ENCODE data around the gene ATP1A2. TPM values are rescaled to one million over a fixed set of nuclear protein-coding genes. Genes with fewer than 3 reads are reported as not detected.
A peak's percentile ranks its signal among the peaks of the same experiment; 100 is the strongest.

Gene ATP1A2
- total and polyA plus RNA-seq, 2 donors: 13.2 to 41.5 TPM

GRCh38 chr1:160080381-160081100, 35.0 kb upstream of the ATP1A2 start:
- Histone ChIP-seq H3K4me3 (ENCODE audit: low read depth, low read length) (no peak overlapping the region), H3K4me1 (ENCODE audit: insufficient read depth) (peaks cover 2% of the 10 kb centered on the region), H3K36me3 (ENCODE audit: insufficient read depth) (no peaks in the 10 kb centered on the region), H3K27ac (ENCODE audit: low read depth) (no peak overlapping the region)
- DNase-seq (ENCODE audit: extremely low spot score): no peak
- 58% methylated on average over 6 of the region's 6 CpGs for WGBS

- no peak for DNase-seq (ENCODE audit: extremely low spot score)
- no peaks in the 10 kb centered on the region for H3K36me3 ChIP-seq (ENCODE audit: insufficient read depth)
- no peak within 1 kb of the TSS for H3K4me3 ChIP-seq (ENCODE audit: low read depth, low read length)
- H3K27ac ChIP-seq (ENCODE audit: low read depth): no peak within 1 kb of the TSS
- peaks cover 2% of the 10 kb centered on the region for H3K4me1 ChIP-seq (ENCODE audit: insufficient read depth)
- 20% methylated on average over 14 of the region's 14 CpGs for WGBS
Measured at GRCh38 chr1:160081261-160081936, 34.2 kb upstream of the ATP1A2 start, which contains the start of gene KCNJ9. Gene KCNJ9 (plus strand): TSS chr1:160081538. CDS start chr1:160084031, 2,493 bp downstream.

GRCh38 chr1:160082487-160082886, 33.1 kb upstream of the ATP1A2 start:
- Histone ChIP-seq H3K4me1 (ENCODE audit: insufficient read depth) (peaks cover 2% of the 10 kb centered on the region), H3K27ac (ENCODE audit: low read depth) (no peak overlapping the region), H3K36me3 (ENCODE audit: insufficient read depth) (no peaks in the 10 kb centered on the region), H3K4me3 (ENCODE audit: low read depth, low read length) (no peak overlapping the region)
- no peak for DNase-seq (ENCODE audit: extremely low spot score)
- WGBS: 53% methylated on average over 2 of the region's 2 CpGs

GRCh38 chr1:160082926-160083325, 32.6 kb upstream of the ATP1A2 start:
- no peak for DNase-seq (ENCODE audit: extremely low spot score)
- WGBS: 60% methylated on average over 3 of the region's 3 CpGs
- Histone ChIP-seq H3K36me3 (ENCODE audit: insufficient read depth) (no peaks in the 10 kb centered on the region), H3K4me3 (ENCODE audit: low read depth, low read length) (no peak overlapping the region), H3K4me1 (ENCODE audit: insufficient read depth) (peaks cover 2% of the 10 kb centered on the region), H3K27ac (ENCODE audit: low read depth) (no peak overlapping the region)

GRCh38 chr1:160083968-160084770, 31.4 kb upstream of the ATP1A2 start:
- Histone ChIP-seq H3K4me1 (ENCODE audit: insufficient read depth) (peaks cover 2% of the 10 kb centered on the region), H3K4me3 (ENCODE audit: low read depth, low read length) (peak overlapping the region; percentile 38), H3K36me3 (ENCODE audit: insufficient read depth) (peaks cover 2% of the 10 kb centered on the region), H3K27ac (ENCODE audit: low read depth) (no peak overlapping the region)
- WGBS: 19% methylated on average over 96 of the region's 96 CpGs
- no peak for DNase-seq (ENCODE audit: extremely low spot score)

- peaks cover 2% of the 10 kb centered on the region for H3K4me1 ChIP-seq (ENCODE audit: insufficient read depth)
- H3K4me3 ChIP-seq (ENCODE audit: low read depth, low read length): no peak overlapping the region
- no peak overlapping the region for H3K27ac ChIP-seq (ENCODE audit: low read depth)
- 81% methylated on average over 30 of the region's 30 CpGs for WGBS
- H3K36me3 ChIP-seq (ENCODE audit: insufficient read depth): peaks cover 2% of the 10 kb centered on the region
- no peak for DNase-seq (ENCODE audit: extremely low spot score)
Measured at GRCh38 chr1:160084771-160085321, 30.7 kb upstream of the ATP1A2 start.

- H3K27ac ChIP-seq (ENCODE audit: low read depth): no peak overlapping the region
- H3K36me3 ChIP-seq (ENCODE audit: insufficient read depth): peaks cover 2% of the 10 kb centered on the region
- no peak overlapping the region for H3K4me3 ChIP-seq (ENCODE audit: low read depth, low read length)
- WGBS: 53% methylated on average over 19 of the region's 19 CpGs
- peaks cover 2% of the 10 kb centered on the region for H3K4me1 ChIP-seq (ENCODE audit: insufficient read depth)
- no peak for DNase-seq (ENCODE audit: extremely low spot score)
Measured at GRCh38 chr1:160085686-160086455, 29.7 kb upstream of the ATP1A2 start.

- H3K27ac ChIP-seq (ENCODE audit: low read depth): no peak overlapping the region
Measured at GRCh38 chr1:160086456-160086892, 29.1 kb upstream of the ATP1A2 start.

GRCh38 chr1:160087118-160087662, 28.4 kb upstream of the ATP1A2 start:
- 92% methylated on average over 12 of the region's 12 CpGs for WGBS
- H3K36me3 ChIP-seq (ENCODE audit: insufficient read depth): peaks cover 2% of the 10 kb centered on the region
- no peak overlapping the region for H3K4me3 ChIP-seq (ENCODE audit: low read depth, low read length)
- no peak for DNase-seq (ENCODE audit: extremely low spot score)
- peaks cover 2% of the 10 kb centered on the region for H3K4me1 ChIP-seq (ENCODE audit: insufficient read depth)
- no peak overlapping the region for H3K27ac ChIP-seq (ENCODE audit: low read depth)

More at GRCh38 chr1:160086456-160086892, 29.1 kb upstream of the ATP1A2 start:
- no peak overlapping the region for H3K4me3 ChIP-seq (ENCODE audit: low read depth, low read length)
- 71% methylated on average over 5 of the region's 5 CpGs for WGBS
- DNase-seq (ENCODE audit: extremely low spot score): no peak
- H3K36me3 ChIP-seq (ENCODE audit: insufficient read depth): peaks cover 2% of the 10 kb centered on the region
- H3K4me1 ChIP-seq (ENCODE audit: insufficient read depth): peaks cover 2% of the 10 kb centered on the region

- no peak overlapping the region for H3K27ac ChIP-seq (ENCODE audit: low read depth)
- H3K4me3 ChIP-seq (ENCODE audit: low read depth, low read length): no peak overlapping the region
- no peak for DNase-seq (ENCODE audit: extremely low spot score)
- no peaks in the 10 kb centered on the region for H3K4me1 ChIP-seq (ENCODE audit: insufficient read depth)
- 90% methylated on average over 3 of the region's 3 CpGs for WGBS
- peaks cover 2% of the 10 kb centered on the region for H3K36me3 ChIP-seq (ENCODE audit: insufficient read depth)
Measured at GRCh38 chr1:160089883-160090282, 25.7 kb upstream of the ATP1A2 start.

GRCh38 chr1:160090760-160091159, 24.8 kb upstream of the ATP1A2 start:
- whole genome bisulfite sequencing: 91% methylated on average over 4 of the region's 4 CpGs
- H3K36me3 ChIP-seq (ENCODE audit: insufficient read depth): peaks cover 2% of the 10 kb centered on the region
- no peak overlapping the region for H3K4me3 ChIP-seq (ENCODE audit: low read depth, low read length)
- no peak overlapping the region for H3K27ac ChIP-seq (ENCODE audit: low read depth)
- no peak for DNase-seq (ENCODE audit: extremely low spot score)
- no peaks in the 10 kb centered on the region for H3K4me1 ChIP-seq (ENCODE audit: insufficient read depth)

GRCh38 chr1:160091666-160092223, 23.8 kb upstream of the ATP1A2 start:
- 94% methylated on average over 5 of the region's 5 CpGs for WGBS
- H3K4me3 ChIP-seq (ENCODE audit: low read depth, low read length): no peak overlapping the region
- H3K27ac ChIP-seq (ENCODE audit: low read depth): no peak overlapping the region
- no peaks in the 10 kb centered on the region for H3K4me1 ChIP-seq (ENCODE audit: insufficient read depth)
- peaks cover 2% of the 10 kb centered on the region for H3K36me3 ChIP-seq (ENCODE audit: insufficient read depth)
- DNase-seq (ENCODE audit: extremely low spot score): no peak
